NCI-H2029 treated with DMSO at 0.1 percent for 48 hours (cell line): ENCODE data around the gene LAMA3.
"Not testable (repeated sequence)": the region's sequence is repeated elsewhere in the genome, so short reads cannot be mapped to it uniquely, and the experiment has no call there.

Experiments used
- DNase-seq: peaks from one replicate; lab custom pipeline; 2025; lab: John Stamatoyannopoulos, UW

The LAMA3 gene

DNA sequence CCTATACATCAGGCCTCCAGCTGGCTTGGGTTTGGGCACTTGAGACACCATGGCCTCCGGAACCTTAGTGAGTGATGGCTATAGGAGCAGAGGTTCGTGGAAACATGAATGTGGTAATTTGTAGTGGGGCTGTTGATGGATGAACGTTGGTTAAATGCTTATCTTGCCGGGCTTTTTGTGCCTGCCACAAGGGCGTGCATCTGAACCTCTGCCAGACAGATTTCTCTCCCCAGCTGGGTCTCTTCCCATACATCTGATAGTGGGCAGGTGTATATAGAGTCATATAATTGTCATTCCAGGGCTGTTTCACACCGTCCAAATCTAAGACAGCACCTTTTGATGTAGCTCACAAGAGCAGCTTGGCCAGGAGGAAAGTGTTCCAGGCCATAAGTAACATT is 14.7 kb downstream of the LAMA3 start:
- no peak for DNase-seq

DNA sequence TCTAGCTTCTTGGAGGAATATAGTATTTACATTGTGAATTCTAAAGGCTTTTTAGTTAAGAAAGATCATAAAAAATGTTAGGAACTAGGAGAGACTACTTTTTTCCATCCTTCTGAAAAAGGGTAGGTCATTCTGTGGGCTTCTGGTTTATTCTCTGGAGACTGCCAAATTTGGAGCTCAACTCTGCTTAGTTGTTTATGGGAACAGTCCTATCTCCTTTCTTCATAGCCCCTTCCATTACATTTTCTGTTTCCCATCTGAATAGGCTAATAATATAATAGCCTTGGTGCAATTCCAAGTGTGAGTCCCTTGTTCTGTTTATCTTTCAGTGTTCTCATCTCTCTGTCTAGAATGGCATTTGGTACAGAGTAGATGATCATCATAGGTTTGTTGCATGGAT is 15.6 kb downstream of the LAMA3 start:
- no peak for DNase-seq

- DNase-seq, result no peak
Measured at GRCh38 chr18:23706971-23707640, 17.9 kb downstream of the LAMA3 start.

- DNase-seq, result no peak
Measured at GRCh38 chr18:23710068-23710527, 20.8 kb downstream of the LAMA3 start.

- DNase-seq, result no peak
Measured at GRCh38 chr18:23710946-23711345, 21.7 kb downstream of the LAMA3 start.

DNA sequence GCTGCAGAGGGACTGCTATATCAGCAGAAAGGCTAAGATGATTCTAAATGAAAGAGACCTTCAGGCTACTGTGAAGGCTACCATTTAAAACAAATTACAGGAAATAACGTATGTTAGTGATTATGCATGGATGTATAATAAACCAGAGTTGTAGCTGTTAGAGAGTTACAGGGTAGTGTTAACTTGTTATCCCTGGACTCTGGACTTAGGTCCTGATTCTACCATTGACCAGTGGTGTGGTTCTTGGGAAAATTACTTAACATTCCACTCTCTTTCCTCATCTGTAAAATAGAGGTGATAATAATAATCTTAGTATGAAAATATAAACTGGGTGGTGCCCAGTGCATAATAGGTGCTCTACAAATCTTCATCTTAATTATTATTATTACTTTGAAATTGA is 22.2 kb downstream of the LAMA3 start:
- no peak for DNase-seq

GRCh38 chr18:23712445-23712844 is 23.2 kb downstream of the LAMA3 start:
- DNase-seq, result no peak

GRCh38 chr18:23714576-23714975 is 25.3 kb downstream of the LAMA3 start:
- no peak for DNase-seq

DNA sequence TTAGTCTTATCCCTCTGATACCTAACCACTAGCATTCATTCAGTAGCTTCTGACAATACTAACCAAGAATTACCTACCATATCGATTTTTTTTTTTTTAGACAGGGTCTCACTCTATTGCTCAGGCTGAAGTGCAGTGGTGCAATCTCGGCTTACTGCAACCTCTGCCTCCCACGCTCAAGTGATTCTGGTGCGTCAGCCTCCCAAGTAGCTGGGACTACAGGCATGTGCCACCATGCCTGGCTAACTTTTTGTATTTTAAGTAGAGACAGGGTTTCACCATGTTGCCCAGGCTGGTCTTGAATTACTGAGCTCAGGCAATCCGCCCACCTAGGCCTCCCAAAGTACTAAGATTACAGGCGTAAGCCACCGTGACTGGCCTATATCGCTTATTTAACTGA is 26.8 kb downstream of the LAMA3 start:
- DNase-seq, result not testable (repeated sequence)

- no peak for DNase-seq
Measured at GRCh38 chr18:23716516-23716915, 27.3 kb downstream of the LAMA3 start.

- no peak for DNase-seq
Measured at GRCh38 chr18:23716966-23717365, 27.7 kb downstream of the LAMA3 start.

DNA sequence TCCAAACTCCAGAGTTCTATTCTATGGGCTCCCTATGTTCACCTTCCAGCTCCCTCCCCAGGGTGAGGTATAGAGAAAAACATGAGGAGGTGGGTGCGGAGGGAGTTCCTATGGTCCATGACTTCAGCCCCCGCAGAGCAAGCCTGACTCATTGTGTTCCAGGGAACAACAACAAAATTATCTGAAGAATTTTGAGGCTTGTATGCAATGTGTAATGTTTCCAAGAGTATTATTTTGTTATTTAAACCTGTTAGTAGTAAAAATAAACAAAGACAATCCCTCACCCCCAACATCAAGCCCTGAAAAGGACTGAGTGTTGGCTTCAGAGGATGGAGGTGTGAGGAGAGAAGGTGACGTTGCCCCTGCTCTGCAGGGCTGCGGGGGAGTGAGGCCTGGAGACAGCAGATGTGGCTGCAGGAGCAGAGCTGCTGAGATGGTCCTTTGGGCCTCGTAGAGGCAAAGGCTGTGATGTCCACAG is 29.0 kb downstream of the LAMA3 start:
- no peak for DNase-seq

DNA sequence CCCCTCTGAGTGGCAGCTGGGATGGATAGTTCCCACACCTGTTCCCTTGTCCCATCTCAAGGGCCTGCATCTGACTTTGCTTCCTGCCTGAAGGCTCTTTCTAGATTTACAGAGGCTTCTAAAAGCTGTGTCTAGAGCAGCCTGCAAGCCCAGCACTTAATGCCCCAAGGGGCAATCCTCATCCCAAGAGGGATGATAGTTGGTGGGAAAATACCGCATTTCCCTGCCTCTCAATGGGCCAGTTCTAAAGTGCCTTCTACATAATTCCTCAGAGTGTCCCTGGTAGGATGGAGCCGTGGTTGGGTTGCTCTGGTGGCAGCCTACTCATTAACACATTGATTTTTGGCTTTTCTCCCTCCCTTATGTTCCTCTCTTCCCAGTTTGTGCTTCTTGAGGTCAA is 29.5 kb downstream of the LAMA3 start:
- no peak for DNase-seq

DNA sequence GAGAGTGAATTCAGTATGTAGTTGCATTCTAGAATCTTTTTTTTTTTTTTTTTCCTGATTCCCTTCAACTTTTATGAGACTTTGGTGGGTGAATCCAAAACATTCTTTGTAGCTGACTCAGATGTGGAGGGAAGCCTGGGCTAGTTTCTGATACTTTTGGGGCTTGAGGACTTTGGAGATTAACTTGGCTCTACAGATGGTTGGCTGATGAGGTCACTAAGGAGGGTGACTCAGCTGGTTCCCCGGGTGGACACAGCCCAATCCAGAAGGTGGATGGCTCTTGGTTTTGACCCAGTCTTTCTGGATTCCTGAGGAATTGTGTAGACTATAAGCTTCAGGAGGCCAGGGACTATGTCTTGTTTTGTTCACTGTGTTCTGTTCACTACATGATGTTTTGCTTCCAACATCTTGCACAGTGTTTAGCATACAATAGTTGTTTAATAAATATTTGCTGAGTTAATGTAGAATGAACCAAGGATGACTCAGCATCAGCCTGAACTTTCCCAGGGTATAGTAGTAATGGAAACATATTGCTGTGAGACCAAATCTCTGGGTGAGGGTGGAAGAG is 30.5 kb downstream of the LAMA3 start:
- no peak for DNase-seq

DNA sequence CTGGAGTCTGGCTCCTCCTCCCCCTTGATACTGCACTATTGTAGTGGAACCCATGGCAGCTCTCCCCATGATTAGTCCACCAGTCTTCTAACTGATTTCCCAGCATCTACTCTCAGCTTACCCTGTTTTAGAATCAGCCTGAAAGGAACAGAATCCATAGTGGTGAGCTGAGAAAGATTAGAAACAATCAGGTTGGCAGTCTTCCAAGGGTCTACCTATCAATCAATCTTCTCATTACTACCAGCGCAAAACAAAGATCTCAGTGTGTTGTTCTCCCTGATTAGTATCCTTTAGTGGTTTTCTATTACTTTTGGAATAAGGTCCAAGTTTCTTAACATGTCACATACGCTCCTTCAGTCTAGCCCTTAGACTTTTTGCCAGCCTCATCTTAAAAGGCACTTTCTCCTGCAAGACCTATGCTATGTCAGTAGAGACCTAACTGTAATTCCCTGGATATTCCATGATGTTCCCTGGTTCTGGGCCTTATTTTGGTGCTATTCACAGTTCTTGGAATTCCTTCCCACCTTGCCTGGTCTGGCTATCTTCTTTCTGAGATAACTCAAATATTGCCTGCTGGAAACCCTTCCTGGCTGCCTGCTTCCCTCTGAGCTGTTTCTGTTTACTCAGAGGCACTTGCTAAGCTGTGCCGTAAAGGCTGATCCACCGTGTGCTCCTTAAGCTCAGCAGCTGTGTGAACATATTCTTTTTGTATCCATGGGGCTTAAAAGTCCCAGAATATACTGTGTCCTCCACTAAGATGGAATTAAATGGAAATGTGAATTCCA is 32.6 kb downstream of the LAMA3 start:
- no peak for DNase-seq

- DNase-seq, result no peak
Measured at GRCh38 chr18:23722646-23723045, 33.4 kb downstream of the LAMA3 start.

GRCh38 chr18:23723121-23723520 is 33.9 kb downstream of the LAMA3 start:
- DNase-seq, result no peak

- no peak for DNase-seq
Measured at GRCh38 chr18:23724681-23725080, 35.4 kb downstream of the LAMA3 start.

GRCh38 chr18:23725351-23725750 is 36.1 kb downstream of the LAMA3 start:
- no peak for DNase-seq

- no peak for DNase-seq
Measured at GRCh38 chr18:23725827-23726661, 36.8 kb downstream of the LAMA3 start.

DNA sequence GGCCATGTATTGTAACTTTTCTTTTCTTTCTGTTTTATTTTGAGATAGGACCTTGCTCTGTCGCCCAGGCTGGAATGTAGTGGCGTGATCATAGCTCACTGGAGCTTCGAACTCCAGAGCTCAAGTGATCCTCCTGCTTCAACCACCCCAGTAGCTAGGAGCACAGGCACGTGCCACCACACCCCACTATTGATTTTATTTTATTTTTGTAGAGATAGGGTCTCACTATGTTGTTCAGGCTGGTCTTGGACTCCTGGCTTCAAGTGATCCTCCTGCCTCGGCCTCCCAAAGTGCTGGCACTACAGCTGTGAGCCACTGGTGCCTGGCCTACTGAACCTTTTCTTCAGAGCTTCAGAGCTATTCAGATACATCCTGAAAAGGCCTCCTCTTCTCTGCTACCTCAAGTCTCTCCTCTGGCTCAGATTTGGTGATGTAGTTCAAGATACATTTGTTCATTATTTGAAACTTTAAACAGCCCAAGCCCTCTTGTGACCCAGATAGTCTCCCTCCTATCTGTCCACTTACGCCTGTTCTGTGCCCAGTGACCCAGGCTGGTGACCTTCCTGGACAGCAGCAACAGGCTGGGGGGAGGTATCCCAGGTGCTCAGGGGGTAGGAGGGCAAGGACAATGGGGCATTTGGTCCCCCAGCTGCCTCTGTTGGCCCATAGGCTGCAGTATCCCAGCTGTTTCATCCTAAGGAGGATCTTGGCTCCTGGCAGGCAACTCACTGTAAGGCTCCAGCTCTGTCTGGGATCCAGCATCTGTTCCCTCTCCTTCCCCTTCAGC is 38.6 kb downstream of the LAMA3 start:
- no peak for DNase-seq
